Measurements from ENCODE around the gene SV2C.

DNA sequence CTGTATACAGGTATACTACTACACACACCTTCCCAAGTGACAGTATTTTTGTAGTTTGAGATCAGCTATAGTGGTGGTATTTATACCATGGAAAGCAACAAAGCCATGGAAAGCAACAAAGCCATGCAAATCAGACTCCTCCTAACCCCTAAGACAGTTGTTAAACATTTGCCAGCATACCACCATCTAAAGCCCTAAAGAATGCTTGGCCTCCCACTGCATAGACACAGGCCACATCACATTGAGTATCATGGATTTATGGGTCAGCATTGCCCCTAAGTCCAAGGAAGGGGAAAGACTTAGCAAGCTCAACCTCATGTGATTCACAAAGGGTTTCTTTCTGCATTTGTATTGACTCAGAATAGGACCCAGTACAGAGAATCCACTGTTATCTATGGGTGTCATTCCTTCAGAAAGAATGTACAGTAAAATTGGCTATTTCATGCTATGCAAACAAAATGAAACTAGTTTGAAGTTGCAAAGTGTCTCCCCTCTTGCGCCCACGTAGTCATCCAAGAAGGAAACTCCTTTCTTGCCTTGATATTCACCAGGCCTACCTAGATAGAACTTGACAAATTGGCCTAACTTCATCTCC, 249.5 kb downstream of the SV2C start:
- no peak for TF ChIP-seq GLI4 (tag by site-specific recombination; IDR thresholded peaks at IDR 0.05)
- no peak for TF ChIP-seq ZNF629 (tag by site-specific recombination; IDR thresholded peaks at IDR 0.05)
- TF ChIP-seq ZNF670 (tag by site-specific recombination; IDR thresholded peaks at IDR 0.05; ENCODE audit: low read depth), result no peak
- no peak for TF ChIP-seq ZNF558 (tag by site-specific recombination; IDR thresholded peaks at IDR 0.05)
- TF ChIP-seq, protein P1, sequence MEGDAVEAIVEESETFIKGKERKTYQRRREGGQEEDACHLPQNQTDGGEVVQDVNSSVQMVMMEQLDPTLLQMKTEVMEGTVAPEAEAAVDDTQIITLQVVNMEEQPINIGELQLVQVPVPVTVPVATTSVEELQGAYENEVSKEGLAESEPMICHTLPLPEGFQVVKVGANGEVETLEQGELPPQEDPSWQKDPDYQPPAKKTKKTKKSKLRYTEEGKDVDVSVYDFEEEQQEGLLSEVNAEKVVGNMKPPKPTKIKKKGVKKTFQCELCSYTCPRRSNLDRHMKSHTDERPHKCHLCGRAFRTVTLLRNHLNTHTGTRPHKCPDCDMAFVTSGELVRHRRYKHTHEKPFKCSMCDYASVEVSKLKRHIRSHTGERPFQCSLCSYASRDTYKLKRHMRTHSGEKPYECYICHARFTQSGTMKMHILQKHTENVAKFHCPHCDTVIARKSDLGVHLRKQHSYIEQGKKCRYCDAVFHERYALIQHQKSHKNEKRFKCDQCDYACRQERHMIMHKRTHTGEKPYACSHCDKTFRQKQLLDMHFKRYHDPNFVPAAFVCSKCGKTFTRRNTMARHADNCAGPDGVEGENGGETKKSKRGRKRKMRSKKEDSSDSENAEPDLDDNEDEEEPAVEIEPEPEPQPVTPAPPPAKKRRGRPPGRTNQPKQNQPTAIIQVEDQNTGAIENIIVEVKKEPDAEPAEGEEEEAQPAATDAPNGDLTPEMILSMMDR (tag by site-specific recombination; IDR thresholded peaks at IDR 0.05), result no peak
- TF ChIP-seq ZNF311 (tag by site-specific recombination; IDR thresholded peaks at IDR 0.05; ENCODE audit: borderline replicate concordance), result no peak

Data from HEK293 (cell line).